HUDEP-2 (cell line): ENCODE measurements around the gene CHRND.
"Not testable (repeated sequence)": the region's sequence is repeated elsewhere in the genome, so short reads cannot be mapped to it uniquely, and the experiment has no call there.

ENCODE experiments used
- DNase-seq, 76 experiments: peaks; one replicate each; lab custom pipeline; 2025; ENCODE audit not compliant: unreplicated experiment in 76 of 76; lab: John Stamatoyannopoulos, UW

CHRND gene

DNA sequence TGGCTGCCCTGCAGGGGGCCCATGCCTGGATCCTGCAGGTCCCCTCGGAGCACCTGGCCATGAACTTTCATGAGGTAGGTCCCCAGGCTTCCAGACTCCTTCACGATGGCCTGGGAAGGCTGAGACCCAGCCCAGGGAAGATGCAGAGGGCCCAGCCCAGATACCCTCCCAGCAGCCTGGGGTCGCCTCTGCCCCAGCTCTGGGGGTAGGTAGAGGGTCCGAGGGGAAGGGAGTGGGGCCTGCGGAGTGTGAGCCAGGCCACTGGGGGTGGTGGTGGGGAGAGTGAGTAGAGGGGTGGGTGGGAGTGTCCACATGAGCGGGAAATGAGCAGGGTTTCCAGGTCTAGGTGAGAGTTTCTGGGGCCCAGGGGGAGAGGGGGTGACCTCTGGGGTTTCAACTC, 1.2 kb upstream of the CHRND start:
- DNase-seq, result no peak

DNA sequence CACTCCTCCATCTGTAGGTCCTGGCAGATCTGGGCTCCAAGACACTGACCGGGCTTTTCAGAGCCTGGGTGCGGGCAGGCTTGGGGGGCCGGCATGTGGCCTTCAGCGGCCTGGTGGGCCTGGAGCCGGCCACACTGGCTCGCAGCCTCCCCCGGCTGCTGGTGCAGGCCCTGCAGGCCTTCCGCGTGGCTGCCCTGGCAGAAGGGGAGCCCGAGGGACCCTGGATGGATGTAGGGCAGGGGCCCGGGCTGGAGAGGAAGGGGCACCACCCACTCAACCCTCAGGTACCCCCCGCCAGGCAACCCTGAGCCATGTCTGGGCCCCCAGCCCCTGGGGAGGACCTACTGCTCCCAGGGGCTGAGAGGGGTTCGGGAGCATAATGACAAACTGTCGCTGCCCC, 761 bp upstream of the CHRND start:
- no peak for DNase-seq

DNA sequence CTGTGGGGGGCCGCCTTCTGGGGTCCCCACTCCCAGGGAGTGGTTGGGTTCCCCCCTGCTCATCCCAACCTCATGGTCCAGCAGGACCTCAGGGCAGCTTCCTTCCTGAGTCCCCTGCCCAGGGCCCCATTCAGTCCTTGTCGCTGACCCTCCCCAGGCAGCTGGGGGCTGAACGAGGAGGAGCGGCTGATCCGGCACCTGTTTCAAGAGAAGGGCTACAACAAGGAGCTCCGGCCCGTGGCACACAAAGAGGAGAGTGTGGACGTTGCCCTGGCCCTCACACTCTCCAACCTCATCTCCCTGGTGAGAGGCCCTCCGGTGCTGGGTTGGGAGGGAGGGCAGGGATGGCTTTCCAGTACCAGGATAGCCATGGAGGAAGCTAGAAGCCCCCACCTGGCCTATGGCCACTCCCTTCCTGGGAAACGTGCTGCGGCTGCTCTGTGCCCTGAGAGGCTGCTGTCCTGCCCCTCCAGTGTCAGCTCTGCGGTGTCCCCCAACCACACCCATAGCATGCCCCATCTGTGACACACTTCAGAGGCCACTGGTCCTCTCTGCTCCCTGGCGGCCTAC, 497 bp downstream of the CHRND start:
- no peak for DNase-seq

DNA sequence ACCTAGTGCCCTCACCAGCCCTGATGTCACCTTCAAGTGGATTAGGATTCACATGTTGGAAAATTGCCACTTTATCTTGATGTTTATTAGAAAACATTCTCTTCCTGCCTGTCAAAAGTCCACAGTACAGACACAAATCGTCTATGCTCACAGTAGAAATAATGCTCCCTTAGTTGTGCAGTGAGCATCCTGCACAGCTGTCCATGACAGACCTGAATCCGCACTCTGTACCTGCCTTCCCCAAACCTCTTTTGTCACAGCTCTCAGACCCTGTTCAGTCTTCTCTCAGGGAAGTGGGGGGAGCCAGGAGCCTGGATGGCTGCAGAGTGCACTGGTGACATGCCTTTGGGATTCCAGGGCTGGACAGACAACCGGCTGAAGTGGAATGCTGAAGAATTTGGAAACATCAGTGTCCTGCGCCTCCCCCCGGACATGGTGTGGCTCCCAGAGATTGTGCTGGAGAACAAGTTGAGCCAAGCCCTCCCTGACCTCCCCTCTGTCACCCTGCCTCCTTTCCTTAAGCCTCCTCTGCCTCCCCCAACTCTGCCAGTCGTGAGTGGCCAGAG, 2.0 kb downstream of the CHRND start:
- no peak for DNase-seq

DNA sequence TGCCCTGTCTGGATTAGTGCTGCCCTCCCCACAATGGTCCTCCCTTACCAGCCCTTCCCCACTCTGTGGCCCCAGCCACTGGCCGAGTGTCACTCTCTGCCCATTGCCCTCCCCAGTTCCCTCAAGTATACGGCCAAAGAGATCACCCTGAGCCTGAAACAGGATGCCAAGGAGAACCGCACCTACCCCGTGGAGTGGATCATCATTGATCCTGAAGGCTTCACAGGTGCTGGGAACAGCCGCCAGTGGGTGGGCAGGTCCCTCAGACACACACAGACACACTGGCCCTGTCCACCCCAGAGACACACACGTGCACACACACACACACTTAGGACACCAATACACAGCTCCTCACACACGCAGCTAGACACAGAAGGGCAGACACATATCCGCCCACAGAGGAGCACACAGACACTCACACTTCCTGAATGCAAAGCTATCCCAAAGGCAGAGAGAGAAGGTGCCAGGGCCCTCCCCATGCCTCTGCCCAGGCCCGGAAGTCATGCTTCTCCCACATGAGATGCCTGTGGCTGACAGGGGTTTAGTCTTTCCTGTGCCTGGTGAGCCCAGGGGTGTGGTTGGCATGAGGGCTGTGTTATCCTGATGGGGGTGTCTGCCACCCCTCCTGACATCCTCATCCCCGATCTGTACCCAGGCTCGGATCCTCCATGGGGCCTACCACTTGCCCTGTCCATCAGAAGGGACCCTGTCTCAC, 2.9 kb downstream of the CHRND start:
- DNase-seq, result no peak

DNA sequence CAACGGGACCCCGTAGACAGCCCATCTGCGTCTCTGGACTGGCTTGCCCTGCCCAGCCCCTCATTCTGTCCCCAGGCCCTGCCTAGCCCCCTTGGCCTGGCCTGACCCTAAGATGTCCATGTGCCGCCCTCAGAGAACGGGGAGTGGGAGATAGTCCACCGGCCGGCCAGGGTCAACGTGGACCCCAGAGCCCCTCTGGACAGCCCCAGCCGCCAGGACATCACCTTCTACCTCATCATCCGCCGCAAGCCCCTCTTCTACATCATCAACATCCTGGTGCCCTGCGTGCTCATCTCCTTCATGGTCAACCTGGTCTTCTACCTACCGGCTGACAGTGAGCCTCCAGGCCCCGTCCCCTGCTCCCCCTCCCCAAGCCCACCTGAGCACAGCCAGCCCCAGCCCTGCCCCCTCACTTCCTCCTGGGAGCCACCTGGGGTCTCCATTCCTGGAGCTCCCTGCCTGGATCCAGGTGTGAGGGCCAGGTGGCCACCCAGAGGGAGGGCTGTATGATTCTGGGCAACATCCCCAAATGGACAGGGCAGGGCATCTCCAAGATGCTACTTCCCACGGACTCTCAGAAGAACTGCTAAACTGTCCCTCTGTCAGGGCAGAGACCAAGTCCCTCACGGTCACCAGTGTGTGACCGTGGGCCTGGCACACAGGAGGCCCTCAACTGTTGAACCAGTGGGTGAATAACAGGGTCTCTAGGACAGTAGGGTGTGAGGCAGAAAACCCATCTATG, 4.0 kb downstream of the CHRND start:
- no peak for DNase-seq

DNA sequence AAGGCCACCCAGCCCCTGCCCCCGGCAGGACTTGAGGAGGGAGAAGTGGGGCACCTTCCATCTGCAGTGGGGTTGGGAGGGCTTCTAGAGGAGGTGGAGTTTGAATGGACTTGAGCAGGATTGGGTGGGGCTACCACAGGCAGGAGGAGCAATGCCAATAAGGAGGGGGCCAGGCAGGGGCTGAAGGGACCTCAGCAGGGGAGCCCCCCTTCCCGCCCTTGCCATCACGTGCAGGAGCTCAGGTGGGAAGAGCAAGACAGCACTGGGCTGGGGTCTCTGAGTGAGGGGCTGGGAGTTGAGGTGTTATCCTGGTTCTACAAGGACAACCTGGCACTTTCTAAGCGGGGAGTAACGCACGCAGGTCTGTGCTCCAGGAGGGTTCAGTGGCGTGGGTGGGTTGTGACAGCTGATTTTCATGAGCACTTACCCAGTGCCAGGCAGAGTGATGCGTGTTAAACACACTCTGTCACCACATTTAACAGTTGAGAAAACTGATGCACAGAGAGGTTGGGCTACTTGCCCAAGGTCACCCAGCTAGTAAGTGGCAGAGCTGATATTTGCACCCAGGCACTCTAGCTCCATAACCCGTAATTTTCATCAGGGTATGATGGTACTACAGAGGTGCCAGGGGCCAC, 4.8 kb downstream of the CHRND start:
- no peak for DNase-seq

DNA sequence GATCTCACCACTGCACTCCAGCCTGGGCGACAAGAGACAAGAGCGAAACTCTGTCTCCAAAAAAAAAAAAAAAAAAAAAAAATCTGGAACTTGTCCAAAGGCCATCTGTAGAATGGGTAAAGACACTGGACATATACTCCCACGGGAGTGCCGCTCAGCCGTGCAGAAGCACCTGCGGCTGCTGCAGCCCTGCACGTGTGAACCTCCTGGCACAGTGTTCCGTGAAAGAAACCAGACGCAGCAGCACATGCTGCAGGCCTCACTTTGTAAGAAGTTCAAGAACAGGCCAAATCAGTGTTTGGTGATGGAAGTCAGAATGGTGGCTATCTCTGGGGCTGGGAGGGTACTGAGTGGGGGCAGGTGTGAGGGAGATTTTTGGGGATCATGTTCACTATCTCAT, 6.5 kb downstream of the CHRND start:
- DNase-seq, result no peak

DNA sequence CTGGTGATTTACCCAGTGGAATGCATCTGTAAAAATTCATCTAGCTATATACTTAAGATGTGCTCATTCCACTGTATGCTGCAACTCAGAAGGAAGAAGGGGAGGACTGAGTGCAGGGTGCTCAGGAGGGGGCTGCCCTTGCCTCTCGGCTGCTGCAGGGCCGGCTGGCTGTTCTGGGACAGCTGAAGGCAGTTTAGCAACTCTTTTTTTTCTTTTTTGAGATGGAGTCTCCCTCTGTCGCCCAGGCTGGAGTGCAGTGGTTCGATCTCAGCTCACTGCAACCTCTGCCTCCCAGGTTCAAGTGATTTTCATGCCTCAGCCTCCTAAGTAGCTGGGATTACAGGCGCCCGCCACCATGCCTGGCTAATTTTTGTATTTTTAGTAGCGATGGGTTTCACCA, 6.9 kb downstream of the CHRND start:
- not testable (repeated sequence) for DNase-seq

DNA sequence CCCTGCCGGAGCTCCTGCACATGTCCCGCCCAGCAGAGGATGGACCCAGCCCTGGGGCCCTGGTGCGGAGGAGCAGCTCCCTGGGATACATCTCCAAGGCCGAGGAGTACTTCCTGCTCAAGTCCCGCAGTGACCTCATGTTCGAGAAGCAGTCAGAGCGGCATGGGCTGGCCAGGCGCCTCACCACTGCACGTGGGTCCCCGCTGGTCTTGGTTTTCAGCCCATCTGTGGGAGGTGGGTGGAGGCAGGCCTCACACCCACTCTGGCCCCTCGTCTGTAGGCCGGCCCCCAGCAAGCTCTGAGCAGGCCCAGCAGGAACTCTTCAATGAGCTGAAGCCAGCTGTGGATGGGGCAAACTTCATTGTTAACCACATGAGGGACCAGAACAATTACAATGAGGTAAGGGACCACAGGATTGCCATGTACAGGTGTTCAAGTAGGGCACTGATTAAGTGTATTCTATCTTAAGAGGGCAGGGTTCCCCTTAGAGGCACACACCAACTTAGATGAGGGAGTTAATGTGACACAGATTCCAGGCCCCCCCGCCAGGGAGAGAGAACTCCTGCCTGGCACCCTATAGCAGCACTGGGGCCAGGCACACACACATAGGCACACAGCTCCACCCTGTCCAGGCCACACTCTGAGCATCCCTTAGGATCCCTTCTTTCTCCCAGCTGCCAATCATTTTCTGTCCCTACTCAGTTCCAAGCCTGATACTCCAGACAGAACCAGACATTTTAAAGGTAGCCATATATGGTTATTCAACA, 8.2 kb downstream of the CHRND start:
- DNase-seq, result peak in 2 of 76 experiments; percentile 11 to 26

DNA sequence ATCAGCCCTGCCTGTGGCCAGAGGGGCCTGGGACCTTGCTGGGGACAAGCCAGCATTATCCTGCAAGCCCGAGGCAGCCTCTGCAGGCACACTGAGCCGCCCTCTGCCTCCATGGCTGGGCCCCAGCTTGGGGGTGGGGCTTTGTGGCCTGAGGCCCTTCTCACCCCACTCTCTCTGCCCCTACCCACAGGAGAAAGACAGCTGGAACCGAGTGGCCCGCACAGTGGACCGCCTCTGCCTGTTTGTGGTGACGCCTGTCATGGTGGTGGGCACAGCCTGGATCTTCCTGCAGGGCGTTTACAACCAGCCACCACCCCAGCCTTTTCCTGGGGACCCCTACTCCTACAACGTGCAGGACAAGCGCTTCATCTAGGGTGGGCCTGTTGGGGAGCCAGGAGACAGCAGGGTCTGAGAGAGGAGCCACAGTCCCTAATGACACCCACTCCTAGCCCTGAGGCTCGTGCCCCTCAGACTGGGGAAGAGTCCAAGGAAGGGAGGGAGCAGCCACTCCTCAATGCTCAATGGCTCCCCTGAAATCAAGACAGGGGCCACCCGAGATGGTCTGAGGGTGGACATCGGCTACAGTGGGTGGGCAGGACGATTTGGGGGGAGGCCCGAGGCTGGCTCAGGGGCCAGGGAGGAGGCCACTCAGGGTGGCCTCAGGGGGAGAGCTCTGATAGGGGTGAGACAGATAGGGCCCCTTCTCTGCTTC, 9.1 kb downstream of the CHRND start:
- DNase-seq, result no peak

DNA sequence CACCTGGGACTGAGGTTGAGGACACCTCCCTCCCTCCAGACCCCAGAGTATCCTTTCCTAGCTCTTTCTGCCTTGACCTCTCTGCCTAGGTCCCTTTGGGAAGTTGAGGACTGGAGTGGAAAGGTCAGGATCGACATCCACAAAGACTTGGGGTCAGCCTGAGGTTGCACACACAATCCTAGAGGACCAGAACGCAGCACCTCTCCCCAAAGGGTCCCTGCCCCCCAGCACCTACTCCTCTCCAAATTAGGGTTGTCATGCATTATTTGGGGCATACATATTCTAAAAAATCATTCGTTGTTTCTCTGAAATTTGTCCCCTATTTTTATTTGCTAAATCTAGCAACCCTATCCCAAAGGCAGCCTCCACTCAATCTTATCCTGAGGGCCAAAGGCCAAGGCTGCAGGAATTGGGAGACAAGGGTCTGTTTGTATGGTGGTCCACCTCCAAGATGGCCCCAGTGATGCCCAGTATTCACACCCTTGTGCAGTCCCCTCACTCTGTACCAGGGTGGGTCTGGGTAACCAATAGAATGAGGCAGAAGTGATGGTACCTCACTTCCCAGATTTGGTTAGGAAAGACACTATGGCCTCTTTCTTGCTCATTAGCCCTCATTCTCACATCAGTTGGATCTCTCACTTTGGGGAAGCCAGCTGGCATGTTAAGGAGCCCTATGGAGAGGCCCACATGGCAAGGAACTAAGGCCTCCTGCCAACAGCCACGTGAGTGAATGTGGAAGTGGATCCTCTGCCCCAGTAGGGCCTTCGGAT, 10.0 kb downstream of the CHRND start:
- DNase-seq, result no peak

DNA sequence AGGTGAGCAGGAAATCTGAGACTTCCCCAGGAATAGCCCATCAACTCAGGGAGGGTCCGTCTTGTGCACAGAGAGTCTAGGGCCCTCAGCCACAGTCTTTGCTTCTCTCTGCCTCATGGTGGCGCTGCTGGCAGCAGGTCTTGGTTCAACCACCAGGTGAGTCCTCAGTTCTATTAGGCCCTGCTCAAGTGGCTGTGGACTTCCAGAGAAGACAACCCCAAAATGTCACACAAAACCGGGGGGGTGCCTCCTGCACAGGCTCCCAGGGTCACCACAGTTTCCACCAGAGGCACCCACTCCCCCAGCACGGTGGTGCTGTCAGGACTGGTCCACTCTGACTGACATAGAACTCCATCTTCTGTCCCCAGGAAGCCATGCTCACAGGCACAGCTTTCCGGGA, 11.1 kb downstream of the CHRND start:
- peak in 4 of 76 experiments; percentile 5 to 23 (median 21) for DNase-seq

DNA sequence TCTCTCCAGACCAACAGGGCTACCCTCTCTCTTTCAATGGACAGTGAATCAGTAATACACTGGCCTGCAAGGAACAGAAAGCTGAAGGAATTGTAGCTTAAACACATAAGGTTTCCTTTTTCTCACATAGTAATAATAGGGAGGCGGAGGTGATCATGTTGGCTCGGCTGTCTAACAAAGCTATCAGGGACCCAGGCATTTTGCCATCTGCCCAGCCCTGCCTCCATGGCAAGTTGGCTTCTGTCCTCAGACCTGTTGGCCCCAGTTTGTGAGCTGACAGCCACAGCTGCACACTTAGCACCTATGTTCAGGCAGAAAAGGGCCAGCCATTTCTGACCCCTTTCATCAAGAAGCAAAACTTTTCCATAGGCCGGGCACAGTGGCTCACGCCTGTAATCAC, 11.5 kb downstream of the CHRND start:
- peak in 8 of 76 experiments; percentile 11 to 43 (median 20) for DNase-seq

DNA sequence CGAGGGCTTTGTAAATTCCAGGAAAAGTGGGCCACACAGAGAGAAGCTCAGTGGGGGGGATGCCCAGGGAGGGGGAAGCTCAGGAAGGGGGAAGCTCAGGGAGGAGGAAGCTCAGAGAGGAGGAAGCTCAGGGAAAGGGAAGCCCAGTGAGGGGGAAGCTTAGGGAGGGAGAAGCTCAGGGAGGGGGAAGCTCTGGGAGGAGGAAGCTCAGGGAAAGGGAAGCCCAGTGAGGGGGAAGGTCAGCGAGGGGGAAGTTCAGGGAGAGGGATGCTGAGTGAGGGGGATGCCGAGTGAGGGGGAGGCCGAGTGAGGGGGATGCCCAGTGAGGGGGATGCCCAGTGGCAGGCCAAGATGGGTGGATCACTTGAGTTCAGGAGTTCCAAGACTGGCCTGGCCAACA, 12.7 kb downstream of the CHRND start:
- no peak for DNase-seq

DNA sequence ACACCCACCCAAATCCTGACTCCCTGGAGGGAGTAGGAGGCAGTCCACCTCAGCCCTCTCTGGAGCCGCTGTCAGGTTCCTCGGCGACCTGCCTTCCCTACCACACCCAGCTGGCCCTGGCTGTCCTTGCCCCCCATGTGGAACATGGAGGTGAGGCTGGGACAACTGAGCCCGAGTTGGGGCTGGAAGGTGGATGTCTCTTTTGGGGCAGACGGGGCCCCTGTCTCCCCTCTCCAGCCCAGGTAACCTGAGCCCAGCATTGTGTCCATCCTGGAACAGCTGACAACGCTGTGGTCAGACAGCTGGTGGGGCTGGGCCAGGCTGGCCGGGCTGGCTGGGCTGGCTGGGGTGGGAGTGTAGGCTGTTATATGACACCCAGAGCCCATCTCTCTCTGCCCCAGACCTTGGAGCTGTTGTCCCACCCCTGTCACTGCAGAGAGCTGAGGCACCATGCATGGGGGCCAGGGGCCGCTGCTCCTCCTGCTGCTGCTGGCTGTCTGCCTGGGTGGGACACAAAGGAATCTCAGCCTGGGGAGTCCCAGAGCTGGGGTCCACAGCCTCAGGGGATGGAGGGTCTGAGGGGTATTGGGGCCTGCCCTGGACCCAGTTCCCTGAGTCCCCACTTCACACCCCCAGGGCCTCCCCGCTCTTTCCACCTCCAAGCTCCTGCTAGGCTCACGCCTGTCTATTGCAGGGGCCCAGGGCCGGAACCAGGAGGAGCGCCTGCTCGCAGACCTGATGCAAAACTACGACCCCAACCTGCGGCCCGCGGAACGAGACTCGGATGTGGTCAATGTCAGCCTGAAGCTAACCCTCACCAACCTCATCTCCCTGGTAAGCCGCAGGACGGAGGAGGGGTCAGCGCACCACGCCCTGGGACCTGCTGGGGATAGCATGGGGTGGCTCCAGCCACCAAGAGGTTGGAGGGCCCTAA, 13.6 kb downstream of the CHRND start, which contains the start of gene CHRNG:
Gene CHRNG, plus strand, starts transcription at position 395 of the 934 bp plus-strand sequence. Its CDS starts 56 bp downstream, at position 451.
- no peak for DNase-seq

DNA sequence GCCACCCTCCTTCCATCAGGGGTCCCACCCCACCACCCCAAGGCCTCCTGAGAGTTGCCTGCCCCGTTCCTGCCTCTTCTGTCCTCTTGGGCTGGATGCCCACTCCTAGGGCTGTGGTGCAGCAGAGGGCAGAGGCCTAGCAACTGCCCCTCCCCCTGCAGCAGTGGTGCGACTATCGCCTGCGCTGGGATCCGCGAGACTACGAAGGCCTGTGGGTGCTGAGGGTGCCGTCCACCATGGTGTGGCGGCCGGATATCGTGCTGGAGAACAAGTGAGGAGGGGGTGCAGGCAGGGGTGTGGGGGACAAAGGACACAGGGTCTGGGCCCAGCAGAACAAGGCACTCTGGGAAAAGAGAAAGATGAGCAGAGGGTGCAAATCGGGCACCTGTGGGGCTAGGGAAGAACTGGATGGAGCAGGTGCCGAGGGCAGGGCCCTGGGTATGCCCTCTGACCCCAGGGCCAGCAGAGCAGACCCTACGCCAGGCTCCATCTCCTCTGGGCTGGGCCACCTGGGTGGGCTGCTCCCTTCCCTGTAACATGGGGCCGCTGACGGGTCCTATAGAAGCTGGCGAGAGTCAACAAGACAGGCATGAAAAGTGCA, 14.6 kb downstream of the CHRND start:
- DNase-seq, result no peak
